ENCODE data around the gene NTM.

The NTM gene

DNA sequence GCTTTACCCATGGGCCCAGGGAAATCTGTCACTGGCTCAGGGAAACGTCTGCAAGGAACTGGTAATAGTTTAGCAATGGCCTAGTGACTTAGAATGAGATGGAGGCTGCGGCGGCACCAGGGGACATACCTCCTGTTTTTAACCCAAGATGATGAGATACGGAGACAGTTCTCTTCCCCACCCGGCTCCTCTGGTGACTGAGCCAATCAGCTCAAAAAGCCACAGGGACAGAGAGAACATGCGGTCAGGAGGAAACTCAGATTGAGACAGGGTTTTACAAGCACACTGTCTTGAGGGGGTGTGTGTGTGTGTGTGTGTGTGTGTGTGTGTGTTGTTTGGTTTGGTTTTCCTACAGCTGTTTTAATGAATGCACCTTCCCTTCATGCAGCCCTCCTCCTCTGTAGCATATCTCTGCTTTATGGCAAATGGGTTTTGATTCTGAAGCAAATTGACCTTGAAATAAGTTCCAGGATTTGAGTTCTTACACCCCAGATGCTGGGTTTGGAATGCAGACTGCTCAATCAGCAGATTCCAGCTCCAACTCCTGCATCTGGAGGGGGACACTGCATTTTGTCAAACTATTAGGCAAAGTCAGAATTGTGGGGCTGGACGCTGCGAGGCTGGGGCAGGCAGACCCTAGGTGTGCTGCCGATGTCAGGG is 246.2 kb downstream of the NTM start:
- DNase-seq (ENCODE audit: low read depth), result no peak
- no peak overlapping the region for H3K4me3 ChIP-seq (ENCODE audit: low read depth, low read length)
- TF ChIP-seq, protein P1, sequence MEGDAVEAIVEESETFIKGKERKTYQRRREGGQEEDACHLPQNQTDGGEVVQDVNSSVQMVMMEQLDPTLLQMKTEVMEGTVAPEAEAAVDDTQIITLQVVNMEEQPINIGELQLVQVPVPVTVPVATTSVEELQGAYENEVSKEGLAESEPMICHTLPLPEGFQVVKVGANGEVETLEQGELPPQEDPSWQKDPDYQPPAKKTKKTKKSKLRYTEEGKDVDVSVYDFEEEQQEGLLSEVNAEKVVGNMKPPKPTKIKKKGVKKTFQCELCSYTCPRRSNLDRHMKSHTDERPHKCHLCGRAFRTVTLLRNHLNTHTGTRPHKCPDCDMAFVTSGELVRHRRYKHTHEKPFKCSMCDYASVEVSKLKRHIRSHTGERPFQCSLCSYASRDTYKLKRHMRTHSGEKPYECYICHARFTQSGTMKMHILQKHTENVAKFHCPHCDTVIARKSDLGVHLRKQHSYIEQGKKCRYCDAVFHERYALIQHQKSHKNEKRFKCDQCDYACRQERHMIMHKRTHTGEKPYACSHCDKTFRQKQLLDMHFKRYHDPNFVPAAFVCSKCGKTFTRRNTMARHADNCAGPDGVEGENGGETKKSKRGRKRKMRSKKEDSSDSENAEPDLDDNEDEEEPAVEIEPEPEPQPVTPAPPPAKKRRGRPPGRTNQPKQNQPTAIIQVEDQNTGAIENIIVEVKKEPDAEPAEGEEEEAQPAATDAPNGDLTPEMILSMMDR (IDR thresholded peaks at IDR 0.05; ENCODE audit: control insufficient read depth, extremely low read depth, insufficient read depth), result no peak

DNA sequence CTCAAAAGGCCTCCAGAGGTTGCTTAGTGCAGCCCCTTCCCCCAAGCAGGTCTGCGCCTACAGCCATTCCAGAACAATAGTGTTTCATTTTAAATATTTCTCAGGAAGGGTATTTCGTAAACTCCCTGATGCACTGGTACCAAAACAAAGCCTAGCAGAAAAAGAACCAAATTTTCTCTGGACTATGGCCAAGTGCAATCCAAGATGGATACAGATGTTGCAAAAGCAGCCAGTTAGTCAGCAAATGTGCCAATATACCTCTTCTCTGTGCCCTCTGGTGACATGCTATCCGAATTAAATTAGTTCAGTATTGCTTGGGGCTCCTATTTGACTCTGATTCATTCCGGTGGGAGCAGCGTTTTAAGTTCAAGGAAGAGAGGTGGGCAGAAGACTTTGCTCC is 247.8 kb downstream of the NTM start:
- DNase-seq (ENCODE audit: low read depth), result no peak
- H3K4me3 ChIP-seq (ENCODE audit: low read depth, low read length), result no peak overlapping the region
- TF ChIP-seq, protein P1 (IDR thresholded peaks at IDR 0.05; ENCODE audit: control insufficient read depth, extremely low read depth, insufficient read depth), result no peak

DNA sequence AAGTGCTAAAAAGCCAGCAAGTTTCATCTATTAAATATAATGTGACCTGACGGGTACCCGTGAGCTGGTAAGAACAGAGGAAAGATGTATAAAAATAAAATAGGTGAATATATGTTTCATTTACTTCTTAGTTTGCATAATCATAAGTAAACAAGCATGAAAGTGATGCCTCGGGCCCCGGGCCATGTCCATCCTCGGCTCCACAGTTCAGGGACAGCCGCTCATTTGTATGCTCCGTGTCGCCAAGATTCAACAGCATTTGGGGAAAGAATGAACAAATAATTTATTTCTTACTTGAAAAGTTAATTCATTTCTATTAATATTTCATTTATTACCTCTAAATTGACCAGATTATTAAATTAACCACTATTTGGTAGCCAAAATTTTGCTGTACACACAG is 251.8 kb downstream of the NTM start:
- H3K4me3 ChIP-seq (ENCODE audit: low read depth, low read length), result no peak overlapping the region
- TF ChIP-seq, protein P1 (IDR thresholded peaks at IDR 0.05; ENCODE audit: control insufficient read depth, extremely low read depth, insufficient read depth), result no peak
- no peak for DNase-seq (ENCODE audit: low read depth)

DNA sequence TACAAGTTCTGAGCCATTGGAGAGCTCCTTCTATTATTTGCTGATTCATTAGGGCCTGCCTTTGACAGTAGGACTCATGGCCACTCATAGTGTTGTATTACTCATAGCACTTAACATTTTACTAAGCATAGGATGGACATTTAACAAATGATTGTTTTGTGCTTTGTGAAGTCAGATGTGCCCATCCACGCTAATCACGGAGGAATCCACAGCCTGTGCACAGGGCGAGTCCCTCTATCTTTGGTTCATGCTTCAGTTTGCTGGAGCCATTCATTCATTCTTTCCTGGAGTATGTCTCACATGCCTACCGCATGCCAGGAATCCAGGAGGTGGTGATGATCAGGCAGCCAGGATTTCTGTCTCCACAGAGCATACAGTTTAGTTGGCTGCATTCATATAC is 254.1 kb downstream of the NTM start:
- DNase-seq (ENCODE audit: low read depth), result no peak

DNA sequence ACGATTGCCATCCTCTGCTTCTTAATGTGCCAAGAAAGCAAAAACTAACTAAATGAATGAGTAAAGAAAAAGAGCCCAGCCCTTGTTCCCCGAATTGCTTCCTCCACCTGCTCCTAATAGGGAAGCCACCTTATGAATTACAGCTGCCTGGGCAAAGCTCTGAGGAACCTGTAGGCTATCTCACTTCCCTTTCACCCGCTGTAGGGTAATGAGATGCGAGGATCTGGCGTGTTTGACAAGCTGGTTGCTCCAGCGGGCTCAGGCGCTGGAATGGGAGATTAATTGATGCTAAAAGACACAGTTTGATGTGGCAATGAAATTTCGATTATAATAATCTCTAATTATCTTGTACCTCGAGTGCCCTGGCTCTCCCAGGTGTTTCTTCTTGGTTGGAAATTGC is 256.4 kb downstream of the NTM start:
- TF ChIP-seq, protein P1 (IDR thresholded peaks at IDR 0.05; ENCODE audit: control insufficient read depth, extremely low read depth, insufficient read depth), result no peak
- no peak overlapping the region for H3K4me3 ChIP-seq (ENCODE audit: low read depth, low read length)
- DNase-seq (ENCODE audit: low read depth), result no peak

More for the DNA sequence above, 254.1 kb downstream of the NTM start:
- TF ChIP-seq, protein P1 (IDR thresholded peaks at IDR 0.05; ENCODE audit: control insufficient read depth, extremely low read depth, insufficient read depth), result no peak
- no peak overlapping the region for H3K4me3 ChIP-seq (ENCODE audit: low read depth, low read length)

DNA sequence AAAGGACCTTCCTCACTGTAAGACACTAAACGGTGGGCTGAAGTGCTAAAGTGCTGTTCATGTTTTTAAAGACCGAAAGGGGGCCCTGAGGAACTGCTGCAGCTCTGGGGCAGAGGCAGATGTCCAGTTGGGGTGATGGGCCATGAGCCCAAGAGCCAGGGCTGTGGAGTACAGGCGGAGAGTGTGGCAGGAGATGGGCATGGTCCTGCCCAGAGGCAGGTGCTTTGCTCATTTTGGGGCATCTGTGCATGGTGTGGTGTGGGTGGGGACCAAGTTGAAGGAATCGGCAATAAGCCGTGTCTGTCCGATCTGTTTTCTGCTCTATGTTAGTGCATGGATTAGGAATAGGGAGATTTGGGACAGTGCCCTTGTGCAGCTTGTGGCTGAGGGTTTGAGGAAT is 258.3 kb downstream of the NTM start:
- no peak for DNase-seq (ENCODE audit: low read depth)
- TF ChIP-seq, protein P1 (IDR thresholded peaks at IDR 0.05; ENCODE audit: control insufficient read depth, extremely low read depth, insufficient read depth), result no peak
- H3K4me3 ChIP-seq (ENCODE audit: low read depth, low read length), result no peak overlapping the region

DNA sequence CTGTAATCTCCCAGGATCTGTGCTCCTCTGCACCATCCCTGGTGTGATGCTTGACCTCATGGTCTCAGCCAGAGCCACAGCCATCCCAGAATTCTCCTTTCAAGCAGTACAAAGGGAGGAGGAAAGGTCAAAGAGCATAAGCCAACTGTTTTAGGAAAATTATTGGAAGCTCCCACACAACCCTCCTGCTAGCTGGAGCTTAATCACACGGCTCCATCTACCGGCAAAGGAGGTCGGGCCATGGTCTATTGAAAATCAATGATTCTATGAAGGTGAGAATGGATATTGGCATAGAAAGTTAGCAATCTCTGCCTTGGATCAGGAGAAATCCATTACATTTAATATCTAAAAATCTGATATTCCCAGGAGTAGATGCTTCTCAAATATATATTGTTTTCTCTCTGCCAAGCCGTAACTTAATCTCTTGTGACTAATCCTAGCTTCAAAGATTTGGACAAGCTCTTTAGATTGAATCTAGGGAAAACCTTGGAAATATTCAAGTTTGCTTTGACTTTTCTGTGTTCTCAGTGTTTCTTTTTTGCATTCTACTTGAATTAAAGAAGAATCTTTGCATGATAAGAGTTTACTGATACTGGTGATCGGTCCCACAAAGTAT is 259.6 kb downstream of the NTM start:
- DNase-seq (ENCODE audit: low read depth), result no peak
- TF ChIP-seq, protein P1 (IDR thresholded peaks at IDR 0.05; ENCODE audit: control insufficient read depth, extremely low read depth, insufficient read depth), result peak; percentile 61
- no peak overlapping the region for H3K4me3 ChIP-seq (ENCODE audit: low read depth, low read length)
